HG02759 (cell line): ENCODE results near the gene PTPN3.
"Not testable (repeated sequence)": the region's sequence is repeated elsewhere in the genome, so short reads cannot be mapped to it uniquely, and the experiment has no call there.

Source experiments
- ATAC-seq: cut with Tn5 transposase; IDR thresholded peaks from one replicate; pipeline ENCODE4 v1.9.1; 2021; ENCODE audit warnings: mild to moderate bottlenecking, moderate library complexity; ENCODE audit not compliant: unreplicated experiment

The PTPN3 gene

GRCh38 chr9:109351032-109351431, 147.1 kb downstream of the PTPN3 start:
- no peak for ATAC-seq

GRCh38 chr9:109349421-109349846, 148.7 kb downstream of the PTPN3 start:
- ATAC-seq = no peak

- no peak for ATAC-seq
These were observed 151.2 kb downstream of the PTPN3 start for GRCh38 chr9:109346904-109347303.

- ATAC-seq = no peak
These were observed 153.2 kb downstream of the PTPN3 start for GRCh38 chr9:109344866-109345265.

- ATAC-seq = no peak
These were observed 155.2 kb downstream of the PTPN3 start for GRCh38 chr9:109342878-109343277.

DNA sequence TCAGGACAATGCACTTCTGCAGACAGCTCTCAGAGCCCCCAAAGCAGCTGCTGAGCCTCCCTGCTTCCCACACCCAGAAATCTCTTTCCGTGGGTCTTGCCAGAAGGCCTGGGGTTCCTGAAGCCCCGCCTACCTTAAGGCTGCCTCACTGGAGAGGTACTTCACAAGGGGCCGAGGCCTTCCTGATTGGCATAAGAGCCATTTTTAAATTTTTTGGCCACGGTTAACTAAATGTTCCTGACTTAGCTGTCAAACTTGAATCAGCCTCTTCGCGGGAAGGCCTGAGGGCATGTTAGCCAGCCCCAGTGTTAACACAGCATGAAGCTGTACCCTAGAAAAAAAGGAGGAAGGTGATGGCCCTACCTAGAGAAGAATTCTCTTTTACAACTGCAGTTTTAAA, 156.5 kb downstream of the PTPN3 start:
- ATAC-seq = no peak

DNA sequence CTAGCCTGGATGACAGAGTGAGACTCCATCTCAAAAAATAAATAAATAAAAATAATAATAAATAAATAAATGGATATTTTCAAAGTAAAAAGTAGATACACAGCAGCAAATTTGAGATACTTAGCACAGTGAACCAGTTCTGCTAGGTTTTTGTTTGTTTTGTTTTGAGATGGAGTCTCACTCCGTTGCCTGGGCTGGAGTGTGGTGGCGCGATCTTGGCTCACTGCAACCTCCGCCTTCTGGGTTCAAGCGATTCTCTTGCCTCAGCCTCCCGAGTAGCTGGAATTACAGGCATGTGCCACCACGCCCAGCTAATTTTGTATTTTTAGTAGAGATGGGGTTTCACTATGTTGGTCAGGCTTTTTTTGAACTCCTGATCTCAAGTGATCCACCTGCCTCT, 157.1 kb downstream of the PTPN3 start:
- not testable (repeated sequence) for ATAC-seq

- no peak for ATAC-seq
These were observed 161.7 kb downstream of the PTPN3 start for GRCh38 chr9:109336409-109336808.

DNA sequence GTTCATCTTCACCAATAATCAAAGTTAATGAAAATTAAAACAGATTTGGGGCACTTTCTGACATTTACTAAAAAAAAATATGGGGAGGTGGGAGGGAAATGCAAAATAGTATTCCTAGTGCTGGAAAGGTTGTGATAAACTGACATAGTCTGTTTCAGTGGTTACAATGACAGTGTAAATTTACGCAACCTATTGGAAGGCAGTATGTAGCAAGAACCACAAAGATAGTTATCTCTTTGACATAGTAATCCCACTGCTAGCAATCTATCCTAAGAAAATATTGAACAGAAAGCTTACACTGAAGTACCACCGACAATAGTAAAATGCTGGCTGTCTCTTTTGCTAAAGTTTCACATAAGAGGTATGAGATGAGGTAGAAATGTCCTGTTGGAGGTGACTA, 162.2 kb downstream of the PTPN3 start:
- ATAC-seq = no peak

DNA sequence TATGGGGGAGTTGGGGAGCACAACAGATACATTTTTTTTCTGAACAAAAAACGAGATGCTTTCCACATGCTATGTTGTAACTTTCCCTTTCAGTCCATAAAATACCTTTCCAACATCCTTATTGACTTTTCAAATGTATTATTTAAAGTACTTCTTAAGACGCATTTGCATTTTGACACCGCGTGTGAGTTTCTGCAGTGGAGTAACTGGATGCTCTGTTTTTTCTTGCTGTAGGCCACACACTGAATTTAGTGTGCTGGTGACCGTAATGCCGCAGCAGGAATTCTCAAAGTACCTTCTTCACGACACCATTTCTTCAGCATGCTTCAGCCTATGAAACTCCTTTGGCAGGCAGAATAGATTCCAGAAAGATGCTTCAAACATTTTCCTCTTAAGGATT, 163.0 kb downstream of the PTPN3 start:
- ATAC-seq = no peak

DNA sequence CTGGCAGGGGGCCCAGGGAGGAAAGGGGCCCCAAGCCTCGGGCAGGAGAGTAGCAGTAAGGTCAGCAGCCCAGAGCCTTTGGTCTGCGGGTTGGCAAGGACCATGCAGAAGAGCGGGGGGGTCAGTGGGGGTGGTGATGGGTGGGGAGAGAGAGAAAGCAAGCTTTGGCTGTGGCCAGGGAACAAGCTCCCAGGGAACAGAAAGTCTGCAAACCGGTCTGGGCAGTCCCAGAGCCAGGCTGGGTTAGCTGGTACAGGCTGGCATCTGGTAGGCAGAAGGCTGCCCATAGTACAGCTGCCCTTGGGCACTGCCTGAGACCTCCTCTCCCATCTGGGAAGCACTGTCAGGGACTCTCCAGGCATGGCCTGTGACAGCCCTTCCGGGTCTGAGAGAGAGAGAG, 166.8 kb downstream of the PTPN3 start:
- no peak for ATAC-seq

DNA sequence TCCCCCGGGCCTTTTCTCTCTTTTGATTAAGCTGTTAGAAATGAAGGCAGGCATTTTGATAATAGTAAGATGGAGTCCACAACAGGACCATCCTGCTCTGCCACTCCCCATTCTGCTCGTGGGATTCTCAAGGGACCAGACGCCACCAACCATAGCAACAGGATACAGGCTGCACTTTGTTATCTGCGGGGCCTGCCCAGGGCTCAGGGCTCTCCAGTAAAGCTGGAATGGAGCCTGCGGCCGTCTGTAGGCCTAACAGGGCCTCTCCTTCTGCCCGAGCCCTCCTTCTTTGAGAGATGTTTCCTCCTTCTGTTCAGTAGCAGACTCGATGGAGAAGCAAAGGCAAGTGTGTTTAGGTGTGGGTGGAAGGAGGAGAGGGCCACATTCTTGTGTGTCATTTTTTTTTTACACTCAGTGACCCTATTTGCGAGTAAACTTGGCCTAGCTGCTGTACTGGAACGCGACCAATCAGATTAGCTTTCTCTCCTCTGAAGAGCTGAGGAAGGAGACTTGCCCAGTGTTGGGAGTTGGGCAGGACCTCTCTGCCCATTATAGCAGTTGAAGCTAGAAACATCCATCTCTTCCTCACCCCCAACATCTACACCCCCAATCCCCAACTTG, 168.4 kb downstream of the PTPN3 start:
- no peak for ATAC-seq

GRCh38 chr9:109328978-109329637, 169.0 kb downstream of the PTPN3 start:
- no peak for ATAC-seq
